RKO (cell line): Measurements from ENCODE around the gene CCSER1.

Experiments used
- DNase-seq: peaks from one replicate; pipeline ENCODE4 v3.0.0-alpha.2; 2016; ENCODE audit warnings: low spot score

CCSER1 gene

GRCh38 chr4:90128961-90129495 lies 1.8 kb downstream of the CCSER1 start:
- DNase-seq: no peak

- DNase-seq: no peak
These were observed 2.9 kb downstream of the CCSER1 start for GRCh38 chr4:90130076-90130475.

GRCh38 chr4:90137555-90137954 lies 10.4 kb downstream of the CCSER1 start:
- DNase-seq: peak; percentile 73

DNA sequence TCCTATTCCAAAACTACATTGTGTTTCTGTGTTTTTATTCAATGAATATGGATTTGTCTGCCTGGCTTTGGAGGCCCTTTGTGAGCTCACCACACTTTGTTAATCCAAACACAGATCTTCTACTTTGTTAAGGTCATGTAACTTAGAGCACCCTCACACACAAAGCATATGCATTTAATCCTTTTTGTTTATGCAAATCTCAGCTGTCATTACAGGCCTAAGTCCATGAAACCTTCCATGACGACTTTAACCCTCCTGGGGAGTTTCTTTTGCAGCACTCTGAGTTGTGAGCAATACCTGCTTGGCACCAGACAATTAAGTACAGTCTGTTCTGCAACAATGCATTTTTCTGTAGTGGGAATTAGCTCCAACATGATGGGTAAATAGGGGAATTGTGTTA lies 14.9 kb downstream of the CCSER1 start:
- no peak for DNase-seq

GRCh38 chr4:90145319-90145718 lies 18.1 kb downstream of the CCSER1 start:
- no peak for DNase-seq

DNA sequence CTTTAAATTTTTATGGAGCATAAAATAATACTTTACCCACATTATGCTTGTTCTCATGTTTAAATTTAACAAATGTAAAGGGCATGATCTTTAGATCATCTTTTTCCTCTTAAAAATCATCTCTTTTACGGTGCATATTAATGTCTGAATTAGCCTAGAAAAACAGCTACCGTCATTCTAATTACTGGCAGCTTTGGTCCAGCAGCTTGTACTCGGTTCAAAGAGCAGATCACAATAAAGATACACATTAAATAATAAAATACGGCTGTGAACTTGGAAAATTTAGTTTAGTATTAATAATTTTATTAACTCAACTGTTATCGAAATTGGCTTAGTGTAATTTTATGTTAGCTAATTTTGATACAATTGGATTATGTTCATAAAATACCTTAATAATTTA lies 19.1 kb downstream of the CCSER1 start:
- DNase-seq: no peak

GRCh38 chr4:90148574-90149148 lies 21.5 kb downstream of the CCSER1 start:
- no peak for DNase-seq

DNA sequence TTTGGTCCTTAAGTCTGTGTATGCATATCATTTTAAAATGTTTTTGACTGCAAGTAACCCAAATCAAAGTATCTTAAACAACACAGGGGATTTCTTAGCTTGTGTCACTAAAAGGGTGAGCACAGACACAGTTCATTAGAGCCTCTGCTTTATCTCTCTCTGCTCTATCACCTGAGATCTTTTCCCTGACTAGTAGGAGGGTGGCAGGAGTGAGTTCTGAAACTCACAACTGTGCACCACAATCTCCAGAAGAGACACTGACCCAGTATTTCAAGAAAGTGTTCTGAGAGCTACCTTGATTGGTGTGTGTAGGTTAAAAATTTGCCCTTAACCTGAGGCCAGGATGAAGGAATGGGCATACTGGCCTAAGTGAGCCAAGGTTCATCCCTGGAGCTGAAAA lies 24.8 kb downstream of the CCSER1 start:
- DNase-seq: no peak

DNA sequence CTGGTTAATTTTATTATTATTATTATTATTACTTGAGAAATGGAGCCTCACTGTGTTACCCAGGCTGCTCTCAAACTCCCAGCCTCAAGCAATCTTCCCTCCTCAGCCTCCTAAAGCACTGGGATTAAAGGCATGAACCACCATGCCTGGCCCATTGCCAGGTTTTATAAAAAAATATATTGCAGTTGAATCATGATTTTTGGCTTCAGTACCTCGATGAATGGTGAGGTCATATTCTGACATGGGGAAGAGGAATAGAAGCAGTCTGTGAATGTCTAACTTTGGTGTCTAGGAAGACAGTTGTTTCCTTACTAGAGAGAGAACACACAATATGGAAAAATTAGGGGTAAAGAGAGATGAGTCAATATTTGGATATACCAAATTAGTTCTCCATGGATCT lies 32.0 kb downstream of the CCSER1 start:
- DNase-seq: peak; percentile 47

DNA sequence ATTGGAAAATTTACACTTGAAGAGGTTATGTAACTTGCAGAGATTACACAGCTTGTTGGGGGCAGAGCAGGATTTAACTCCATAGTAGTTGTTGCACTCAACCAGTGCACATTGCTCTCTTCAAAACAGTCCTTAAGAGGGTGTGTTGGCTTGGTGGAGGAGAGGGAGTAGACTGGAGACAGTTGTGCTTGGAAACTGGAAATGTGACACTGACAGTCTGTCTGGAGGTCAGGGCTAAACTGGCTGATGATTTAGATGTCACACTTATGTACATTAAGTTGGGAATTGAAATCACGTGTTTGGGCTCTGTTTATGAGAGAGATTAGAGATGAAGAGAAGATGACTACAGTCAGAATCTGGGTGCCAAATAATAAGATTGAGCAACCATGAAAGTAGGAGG lies 32.9 kb downstream of the CCSER1 start:
- no peak for DNase-seq

GRCh38 chr4:90162566-90162965 lies 35.4 kb downstream of the CCSER1 start:
- no peak for DNase-seq

DNA sequence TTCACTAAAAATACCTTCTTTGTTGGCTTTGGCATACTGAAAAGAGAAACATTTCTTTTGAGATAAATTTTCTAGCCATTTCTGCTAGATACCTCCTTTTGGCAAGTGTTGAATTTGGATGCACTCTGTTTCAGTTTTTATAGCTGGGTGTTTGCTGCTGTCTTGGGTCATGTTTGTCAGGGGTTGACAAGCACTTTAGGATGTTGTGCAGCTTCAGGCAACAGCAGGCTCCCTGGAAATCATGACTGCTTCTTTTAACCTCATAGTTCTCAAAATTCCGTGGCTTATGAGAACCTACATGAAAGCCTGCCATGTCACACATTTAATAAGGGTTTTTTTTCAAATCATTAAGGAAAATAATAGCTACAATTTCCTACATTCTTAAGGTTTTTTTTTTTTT lies 36.7 kb downstream of the CCSER1 start:
- DNase-seq: no peak

GRCh38 chr4:90165883-90166282 lies 38.7 kb downstream of the CCSER1 start:
- no peak for DNase-seq

GRCh38 chr4:90171491-90171890 lies 44.3 kb downstream of the CCSER1 start:
- DNase-seq: no peak

DNA sequence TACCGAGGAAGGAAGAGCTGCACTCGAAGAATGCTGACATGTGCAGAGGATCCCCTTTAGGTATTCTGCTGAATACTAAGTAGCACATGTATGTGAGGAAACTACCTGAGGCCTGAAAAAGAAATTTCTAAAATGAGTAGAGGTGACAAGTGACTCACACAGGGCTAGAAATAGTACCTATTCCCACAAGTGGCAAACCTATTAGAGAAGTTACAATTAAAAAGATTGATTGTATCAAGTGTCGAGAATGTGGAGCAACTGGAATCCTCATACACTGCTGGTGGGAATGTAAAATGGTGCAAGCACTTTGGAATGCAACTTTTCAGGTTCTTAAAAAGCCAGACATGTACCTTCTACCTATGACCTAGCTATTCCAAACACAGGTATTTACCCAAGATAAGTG lies 47.4 kb downstream of the CCSER1 start:
- DNase-seq: no peak

- peak; percentile 13 for DNase-seq
These were observed 54.5 kb downstream of the CCSER1 start for GRCh38 chr4:90181644-90182043.

DNA sequence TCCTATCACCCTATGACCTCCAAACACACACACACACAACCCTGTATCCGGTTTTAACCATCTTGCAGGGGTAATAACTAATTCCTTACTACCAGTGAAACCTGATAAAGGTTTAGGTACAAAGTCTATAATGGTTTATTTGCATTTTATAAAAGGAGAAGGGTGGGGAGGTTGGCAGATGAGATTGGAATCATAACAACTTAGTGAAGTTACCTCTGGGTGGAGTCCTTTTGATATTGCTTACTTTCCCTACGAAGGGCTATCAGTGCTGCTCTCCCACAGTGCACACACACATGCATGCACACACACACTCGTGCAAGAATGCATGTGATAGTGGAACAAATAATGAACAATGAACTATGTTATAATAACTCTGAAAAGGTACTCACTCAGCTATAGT lies 56.1 kb downstream of the CCSER1 start:
- DNase-seq: no peak

DNA sequence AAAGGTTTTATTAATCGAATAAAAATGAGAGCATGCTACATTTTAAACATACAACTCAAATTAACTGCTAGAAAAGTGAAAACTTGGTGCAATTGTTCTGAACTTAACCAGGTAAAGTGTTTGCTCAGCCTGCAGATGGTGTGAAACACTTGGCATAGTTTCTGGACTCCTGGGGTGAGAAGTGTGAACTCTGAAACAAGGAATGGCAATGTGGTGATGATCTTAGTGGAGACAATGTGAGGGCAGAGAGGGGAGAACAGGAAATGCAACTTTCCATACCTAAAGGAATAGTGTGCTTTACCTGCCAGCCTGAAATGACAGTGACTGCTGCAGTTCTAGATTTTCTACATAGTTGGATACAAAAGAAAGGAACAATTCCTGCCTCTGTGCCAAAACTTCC lies 57.4 kb downstream of the CCSER1 start:
- no peak for DNase-seq

DNA sequence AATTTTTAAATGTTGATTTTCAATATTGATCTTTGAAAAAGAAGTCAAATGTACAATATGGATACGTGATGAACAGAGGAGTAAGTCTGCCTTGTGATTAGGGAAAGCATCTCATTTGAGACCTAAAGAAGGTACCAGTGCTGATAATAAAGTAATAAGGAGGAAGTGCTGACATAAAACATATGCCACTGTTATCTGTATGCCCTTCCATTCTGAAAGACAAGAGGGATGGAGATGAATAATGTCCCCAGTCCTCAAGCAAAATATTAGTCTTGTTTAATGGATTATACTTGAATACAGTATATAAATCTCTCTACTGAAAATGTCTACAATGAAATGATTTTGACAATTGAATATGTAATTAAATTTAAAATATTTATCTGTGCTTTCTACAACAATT lies 58.2 kb downstream of the CCSER1 start:
- no peak for DNase-seq

GRCh38 chr4:90186229-90186628 lies 59.0 kb downstream of the CCSER1 start:
- no peak for DNase-seq

DNA sequence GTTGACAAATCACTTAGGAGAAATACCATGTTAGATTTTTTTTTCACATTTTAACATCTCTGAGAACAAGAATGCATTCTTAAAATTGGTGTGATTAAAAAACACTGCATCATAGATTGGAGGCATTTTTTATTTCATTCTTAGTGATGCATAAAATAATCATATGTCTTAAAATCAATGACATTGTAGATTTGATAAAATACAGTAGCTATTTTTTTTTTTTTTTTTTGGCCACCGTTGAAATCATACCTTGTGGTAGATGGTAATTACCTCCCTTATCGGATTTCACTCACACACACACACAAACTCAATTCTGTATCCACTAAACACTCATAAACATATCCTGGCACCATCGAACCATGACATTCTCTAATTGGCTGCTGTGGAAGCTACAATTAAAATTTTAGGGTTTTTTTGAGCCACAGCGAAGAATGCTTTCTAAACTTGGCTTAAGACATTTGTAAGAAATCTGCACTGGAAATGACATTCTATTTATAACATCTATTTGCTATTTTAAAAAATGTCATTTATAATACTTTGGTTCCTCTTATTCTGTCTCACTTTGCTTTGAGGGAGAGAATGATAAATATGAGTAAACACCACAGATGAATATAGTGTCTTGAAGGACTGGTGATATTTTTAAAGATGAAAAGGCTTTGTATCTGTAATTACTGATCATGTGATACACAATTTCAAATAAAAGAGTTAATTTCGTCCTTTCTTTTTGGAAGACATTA lies 60.1 kb downstream of the CCSER1 start:
- DNase-seq: no peak

DNA sequence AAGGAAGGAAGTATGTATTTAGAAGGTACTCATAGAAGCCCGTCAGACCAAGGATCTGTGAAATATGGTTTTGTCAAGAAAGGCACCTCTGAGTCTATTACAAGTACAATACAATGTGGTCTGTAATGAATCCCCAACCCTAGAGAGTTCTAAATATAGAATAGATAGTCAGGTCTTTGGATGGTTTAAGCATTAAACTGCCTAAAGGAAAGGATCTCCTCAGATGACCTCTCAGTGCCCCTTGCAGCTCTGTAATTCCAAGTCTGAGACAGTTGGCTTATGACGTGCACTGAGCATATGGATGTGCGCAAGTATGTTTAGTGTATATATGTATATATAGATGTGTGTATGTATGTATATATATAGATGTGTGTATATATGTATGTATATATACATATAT lies 62.0 kb downstream of the CCSER1 start:
- DNase-seq: no peak

DNA sequence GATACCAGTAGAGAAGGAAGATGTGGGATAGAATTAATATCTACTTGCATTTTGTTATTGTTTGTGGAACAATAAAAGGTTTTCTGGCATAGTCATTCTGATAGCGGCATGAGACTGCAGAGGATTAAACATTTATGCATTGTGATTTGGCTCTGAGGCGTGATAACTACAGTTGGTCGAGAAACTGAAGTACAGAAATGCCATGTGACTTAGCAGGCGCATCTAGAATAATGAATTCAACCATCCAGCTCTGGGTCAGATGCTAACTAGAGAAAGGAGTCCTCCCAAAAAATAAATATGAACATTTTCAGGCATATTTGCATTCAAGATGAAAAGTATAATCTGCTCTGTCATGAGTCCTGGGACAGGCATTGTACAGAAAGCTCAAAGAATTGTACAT lies 62.8 kb downstream of the CCSER1 start:
- DNase-seq: no peak

DNA sequence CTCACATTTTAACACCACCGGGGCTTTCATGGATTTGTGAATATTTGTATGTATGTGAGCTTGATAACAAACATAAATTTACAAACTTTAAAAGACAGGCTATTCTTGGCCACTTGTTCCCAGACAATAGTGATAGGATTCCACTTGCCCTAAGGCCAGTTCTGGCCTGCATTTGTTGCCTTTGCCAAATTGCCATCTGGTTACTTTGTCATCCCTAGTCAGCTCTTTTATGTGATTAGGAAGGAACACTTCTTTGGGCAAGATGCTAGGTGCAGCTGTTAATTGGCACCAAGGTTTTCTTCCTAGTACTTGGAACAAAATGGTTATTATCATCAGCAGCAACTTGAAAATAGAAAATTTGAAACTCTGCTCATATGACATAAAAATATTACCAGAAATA lies 63.3 kb downstream of the CCSER1 start:
- DNase-seq: no peak
